ENCODE measurements around the gene HSPA1A.
"Not testable (repeated sequence)": the region's sequence is repeated elsewhere in the genome, so short reads cannot be mapped to it uniquely, and the experiment has no call there.

- TF ChIP-seq CTCF, POLR2A (IDR thresholded peaks at IDR 0.05): not testable (repeated sequence)
These were observed 2.7 kb downstream of the HSPA1A start for GRCh38 chr6:31817929-31818511.
